Astrocyte (in vitro differentiated cells and primary cell): ENCODE measurements around the gene AOC1. TPM values are rescaled to one million over a fixed set of nuclear protein-coding genes. Genes with fewer than 3 reads are reported as not detected.

ENCODE experiments used
- DNase-seq: peaks from one replicate; pipeline ENCODE4 v3.0.0-alpha.2; 2010; ENCODE audit warnings: low read depth
- FAIRE-seq: peaks from 2 replicates; lab custom pipeline; 2011; peaks lifted over from hg19 to GRCh38; lab: Jason Lieb, UNC
- H2AFZ ChIP-seq: 2 replicates; pipeline ENCODE4 v1.6.0; 2012; ENCODE audit warnings: low read depth, low read length, inconsistent platforms
- H3K27ac ChIP-seq: 2 replicates; pipeline ENCODE4 v1.5.1; 2011; ENCODE audit warnings: low read depth, low read length, inconsistent platforms
- H3K27me3 ChIP-seq: 2 replicates; pipeline ENCODE4 v1.6.0; 2011; ENCODE audit warnings: low read length, inconsistent platforms; ENCODE audit not compliant: insufficient read depth
- H3K36me3 ChIP-seq: 2 replicates; pipeline ENCODE4 v1.5.1; 2011; ENCODE audit warnings: low read length, inconsistent platforms; ENCODE audit not compliant: insufficient read depth
- H3K4me1 ChIP-seq: 2 replicates; pipeline ENCODE4 v1.5.1; 2011; ENCODE audit warnings: low read length, inconsistent platforms; ENCODE audit not compliant: insufficient read depth
- H3K4me2 ChIP-seq: 2 replicates; pipeline ENCODE4 v1.6.0; 2012; ENCODE audit warnings: low read length, inconsistent platforms
- H3K4me3 ChIP-seq: 2 replicates; pipeline ENCODE4 v1.5.1; 2011; ENCODE audit warnings: low read depth, mild to moderate bottlenecking, low read length, inconsistent platforms; ENCODE audit not compliant: insufficient read depth
- H3K79me2 ChIP-seq: 2 replicates; pipeline ENCODE4 v1.6.0; 2012; ENCODE audit warnings: mild to moderate bottlenecking, low read length, inconsistent platforms; ENCODE audit not compliant: insufficient read depth
- H3K9ac ChIP-seq: 2 replicates; pipeline ENCODE4 v1.6.0; 2012; ENCODE audit warnings: mild to moderate bottlenecking, low read length, inconsistent platforms
- H3K9me3 ChIP-seq: 2 replicates; pipeline ENCODE4 v1.5.1; 2012; ENCODE audit warnings: low read depth, mild to moderate bottlenecking, low read length, inconsistent platforms; ENCODE audit not compliant: insufficient read depth
- H4K20me1 ChIP-seq: 2 replicates; pipeline ENCODE4 v1.6.0; 2012; ENCODE audit warnings: low read length, inconsistent platforms; ENCODE audit not compliant: insufficient read depth
- H3K27ac Mint-ChIP-seq: one replicate; pipeline ENCODE4 v1.8.0; 2021; ENCODE audit warnings: mild to moderate bottlenecking, mixed read lengths; ENCODE audit not compliant: unreplicated experiment
- H3K27me3 Mint-ChIP-seq: one replicate; pipeline ENCODE4 v1.8.0; 2021; ENCODE audit warnings: low read depth, mixed read lengths; ENCODE audit not compliant: unreplicated experiment
- H3K36me3 Mint-ChIP-seq: one replicate; pipeline ENCODE4 v1.8.0; 2021; ENCODE audit warnings: low read depth, mixed read lengths; ENCODE audit not compliant: unreplicated experiment
- H3K4me1 Mint-ChIP-seq: one replicate; pipeline ENCODE4 v1.8.0; 2021; ENCODE audit warnings: low read depth, mixed read lengths; ENCODE audit not compliant: unreplicated experiment
- H3K4me3 Mint-ChIP-seq: one replicate; pipeline ENCODE4 v1.8.0; 2021; ENCODE audit warnings: mild to moderate bottlenecking, moderate library complexity, mixed read lengths; ENCODE audit not compliant: unreplicated experiment
- H3K9me3 Mint-ChIP-seq: one replicate; pipeline ENCODE4 v1.8.0; 2021; ENCODE audit warnings: mild to moderate bottlenecking, mixed read lengths; ENCODE audit not compliant: unreplicated experiment
- EZH2 ChIP-seq: IDR thresholded peaks from 2 replicates; pipeline ENCODE4 v1.6.1; 2012; ENCODE audit warnings: mild to moderate bottlenecking, low read length, inconsistent platforms; ENCODE audit not compliant: insufficient read depth
- total RNA-seq: library from RNA; stranded (reverse); gene quantifications from 2 replicates; pipeline ENCODE4 v1.2.1, GENCODE V29; 2021
- TF ChIP-seq, protein P1 (sequence below): IDR thresholded peaks from 2 replicates; pipeline ENCODE4 v1.5.1; 2011; ENCODE audit warnings: low read depth, mild to moderate bottlenecking, inconsistent platforms, low read length, moderate library complexity; ENCODE audit not compliant: insufficient read depth

AOC1 gene
- total RNA-seq, 1 donor from 2014 or later, result not detected

DNA sequence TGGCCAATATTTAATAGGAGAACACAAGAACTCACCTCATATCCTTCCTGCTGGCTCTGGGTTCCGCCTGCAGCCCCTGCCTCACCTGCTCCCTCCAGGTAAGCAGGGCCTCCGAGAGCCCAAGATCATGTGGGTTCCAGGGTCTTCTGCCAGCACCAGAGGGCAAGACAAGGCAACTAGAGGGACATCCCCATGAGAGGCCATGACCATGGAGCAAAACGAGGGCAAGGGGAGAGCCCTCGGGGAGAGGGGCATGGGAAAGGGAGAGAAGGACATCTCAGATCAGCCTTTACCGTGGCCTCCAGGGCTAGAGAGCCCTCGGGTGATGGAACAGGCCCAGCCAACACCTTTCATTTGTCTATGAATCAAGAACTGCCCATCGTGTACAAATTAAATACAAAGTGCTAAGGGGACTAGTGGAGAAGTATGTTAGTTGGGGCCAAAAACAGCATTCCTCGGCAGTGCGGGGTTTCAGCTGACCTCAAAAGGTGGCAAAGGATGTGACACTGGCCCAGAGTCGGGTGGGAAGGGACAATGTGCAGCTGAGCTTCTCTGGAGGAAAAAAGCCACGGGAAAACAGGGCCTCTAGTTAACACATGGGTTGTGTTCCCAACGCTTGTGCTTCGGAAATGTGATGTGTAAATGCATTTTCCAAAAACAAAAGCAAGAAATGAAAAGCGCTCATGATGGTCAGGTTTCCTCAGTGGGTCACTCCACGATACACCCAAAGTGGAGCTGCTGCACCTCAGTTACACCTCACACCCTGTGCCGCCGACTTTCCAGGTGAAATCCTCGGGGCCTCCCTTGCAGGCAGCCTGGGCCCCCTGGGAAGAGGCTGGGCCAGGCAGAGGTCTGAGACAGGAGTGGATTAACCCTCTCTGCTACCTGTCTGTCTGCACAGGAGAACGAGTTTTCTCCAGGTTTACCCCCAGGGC, 2.0 kb downstream of the AOC1 start:
- Mint-ChIP-seq H3K4me3 (no peak overlapping the region), H3K27me3 (peaks cover 28% of the 10 kb centered on the region), H3K4me1 (no peaks in the 10 kb centered on the region), H3K27ac (no peak overlapping the region), H3K36me3 (no peaks in the 10 kb centered on the region), H3K9me3 (peaks cover 4% of the 10 kb centered on the region)
- H3K27ac ChIP-seq, result no peak overlapping the region
- no peak for TF ChIP-seq EZH2
- TF ChIP-seq, protein P1, sequence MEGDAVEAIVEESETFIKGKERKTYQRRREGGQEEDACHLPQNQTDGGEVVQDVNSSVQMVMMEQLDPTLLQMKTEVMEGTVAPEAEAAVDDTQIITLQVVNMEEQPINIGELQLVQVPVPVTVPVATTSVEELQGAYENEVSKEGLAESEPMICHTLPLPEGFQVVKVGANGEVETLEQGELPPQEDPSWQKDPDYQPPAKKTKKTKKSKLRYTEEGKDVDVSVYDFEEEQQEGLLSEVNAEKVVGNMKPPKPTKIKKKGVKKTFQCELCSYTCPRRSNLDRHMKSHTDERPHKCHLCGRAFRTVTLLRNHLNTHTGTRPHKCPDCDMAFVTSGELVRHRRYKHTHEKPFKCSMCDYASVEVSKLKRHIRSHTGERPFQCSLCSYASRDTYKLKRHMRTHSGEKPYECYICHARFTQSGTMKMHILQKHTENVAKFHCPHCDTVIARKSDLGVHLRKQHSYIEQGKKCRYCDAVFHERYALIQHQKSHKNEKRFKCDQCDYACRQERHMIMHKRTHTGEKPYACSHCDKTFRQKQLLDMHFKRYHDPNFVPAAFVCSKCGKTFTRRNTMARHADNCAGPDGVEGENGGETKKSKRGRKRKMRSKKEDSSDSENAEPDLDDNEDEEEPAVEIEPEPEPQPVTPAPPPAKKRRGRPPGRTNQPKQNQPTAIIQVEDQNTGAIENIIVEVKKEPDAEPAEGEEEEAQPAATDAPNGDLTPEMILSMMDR, result no peak
- H3K79me2 ChIP-seq, result no peaks in the 10 kb centered on the region
- no peaks in the 10 kb centered on the region for H3K9me3 ChIP-seq
- peaks cover 3% of the 10 kb centered on the region for H3K27me3 ChIP-seq
- no peaks in the 10 kb centered on the region for H3K36me3 ChIP-seq
- H4K20me1 ChIP-seq, result no peaks in the 10 kb centered on the region
- H2AFZ ChIP-seq, result no peak overlapping the region
- no peak for DNase-seq
- H3K9ac ChIP-seq, result no peak overlapping the region
- H3K4me1 ChIP-seq, result no peaks in the 10 kb centered on the region
- no peak overlapping the region for H3K4me3 ChIP-seq
- no peak overlapping the region for H3K4me2 ChIP-seq
- FAIRE-seq, result no peak

DNA sequence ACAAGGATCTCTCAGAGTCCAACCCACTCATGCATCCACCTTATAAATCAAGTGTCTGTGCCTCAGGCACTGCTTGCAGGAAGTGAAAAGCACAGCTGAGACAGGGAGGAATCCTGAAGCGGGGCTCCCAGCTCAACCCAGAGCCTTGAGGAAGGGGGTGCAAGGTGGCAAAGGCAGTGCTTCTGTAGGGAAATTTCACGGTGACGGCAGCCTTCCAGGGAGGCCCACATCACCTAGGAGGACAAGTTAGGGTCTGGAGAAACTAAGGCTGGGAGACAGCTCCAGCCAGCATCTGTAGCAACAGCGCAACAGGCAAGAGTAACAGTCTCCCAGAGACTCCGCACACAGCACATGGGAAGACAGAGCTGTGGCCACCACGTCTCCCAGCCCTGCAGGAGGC, 2.7 kb downstream of the AOC1 start:
- H3K36me3 ChIP-seq, result no peaks in the 10 kb centered on the region
- Mint-ChIP-seq H3K27me3 (peaks cover 21% of the 10 kb centered on the region), H3K4me1 (no peaks in the 10 kb centered on the region), H3K36me3 (no peaks in the 10 kb centered on the region), H3K4me3 (no peak overlapping the region), H3K9me3 (no peaks in the 10 kb centered on the region), H3K27ac (no peak overlapping the region)
- peaks cover 3% of the 10 kb centered on the region for H3K27me3 ChIP-seq
- TF ChIP-seq, protein P1, result no peak
- no peak for TF ChIP-seq EZH2
- no peak overlapping the region for H3K4me2 ChIP-seq
- no peak overlapping the region for H3K4me3 ChIP-seq
- no peak for DNase-seq
- no peaks in the 10 kb centered on the region for H3K9me3 ChIP-seq
- H3K4me1 ChIP-seq, result no peaks in the 10 kb centered on the region
- H3K9ac ChIP-seq, result no peak overlapping the region
- H3K27ac ChIP-seq, result no peak overlapping the region
- no peak overlapping the region for H2AFZ ChIP-seq
- FAIRE-seq, result no peak
- H3K79me2 ChIP-seq, result no peaks in the 10 kb centered on the region
- no peaks in the 10 kb centered on the region for H4K20me1 ChIP-seq
